ENCODE results near the gene FN3K.
A peak's percentile ranks its signal among the peaks of the same experiment; 100 is the strongest.

The FN3K gene

GRCh38 chr17:82734987-82735866 is at the start of gene FN3K:
Gene FN3K (plus strand): TSS chr17:82735615. CDS start chr17:82735637, 22 bp downstream.
- DNase-seq: peak; percentile 64 to 78

- DNase-seq: no peak
Observed at GRCh38 chr17:82686366-82687324, 48.8 kb upstream of the FN3K start.

- no peak for DNase-seq
Observed at GRCh38 chr17:82687375-82687861, 48.0 kb upstream of the FN3K start.

- no peak for DNase-seq
Observed at GRCh38 chr17:82687871-82688270, 47.5 kb upstream of the FN3K start.

DNA sequence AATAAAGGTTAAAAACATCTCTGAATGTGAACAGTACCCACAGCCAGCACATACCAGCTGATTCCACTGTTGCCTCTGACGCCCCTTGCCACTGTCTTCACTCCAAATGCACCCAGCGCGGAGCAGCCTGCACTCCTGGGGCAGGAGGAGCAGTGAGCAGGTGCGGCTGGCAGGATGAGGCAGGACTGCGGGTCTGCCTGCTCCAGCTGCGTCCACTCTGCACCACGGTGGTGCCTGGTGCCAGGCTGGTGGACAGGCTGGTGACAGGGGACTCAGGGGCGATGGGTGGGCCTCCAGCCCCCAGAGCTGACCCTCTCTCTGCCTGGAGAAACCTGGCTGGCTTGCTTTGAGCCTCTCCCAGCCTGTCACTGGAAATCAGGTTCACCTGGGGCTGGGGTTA is 46.3 kb upstream of the FN3K start:
- no peak for DNase-seq

GRCh38 chr17:82690786-82691489 is 44.5 kb upstream of the FN3K start:
- no peak for DNase-seq

DNA sequence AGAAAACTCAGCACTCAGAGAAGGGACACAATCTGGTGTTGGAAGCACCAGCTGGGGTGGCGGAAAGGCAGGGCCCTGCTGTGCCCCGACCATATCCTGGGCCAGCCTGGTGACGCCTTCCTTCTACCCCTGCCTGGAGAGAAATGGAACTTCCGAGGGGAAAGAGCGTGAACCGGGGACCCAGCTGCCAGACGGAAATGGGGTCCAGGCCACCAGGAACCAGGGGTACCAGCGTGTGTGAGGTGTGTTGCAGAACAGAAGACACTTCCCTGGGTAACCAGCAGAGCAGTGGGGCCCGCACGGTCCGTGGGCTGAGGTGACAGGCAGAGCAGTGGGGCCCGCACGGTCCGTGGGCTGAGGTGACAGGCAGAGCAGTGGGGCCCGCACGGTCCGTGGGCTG is 43.7 kb upstream of the FN3K start:
- DNase-seq: no peak

DNA sequence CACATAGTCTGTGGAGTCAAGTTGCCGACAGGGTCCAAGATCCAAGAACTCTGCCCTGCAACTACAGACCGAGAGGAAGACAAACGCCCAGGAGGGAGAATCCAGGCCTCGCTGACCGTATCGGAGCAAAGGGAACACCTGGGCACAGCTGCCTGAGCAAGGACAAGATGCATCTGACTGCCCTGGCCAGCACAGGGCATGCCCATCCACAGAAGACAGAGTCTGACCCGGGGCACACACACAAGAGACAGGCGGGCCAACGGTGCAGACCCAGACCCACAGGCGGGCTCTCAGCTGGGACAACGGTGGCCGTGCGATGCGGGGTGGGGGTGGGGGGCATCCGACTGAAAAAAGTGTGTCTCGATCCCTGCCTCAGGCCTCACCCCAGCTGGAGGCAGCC is 43.1 kb upstream of the FN3K start:
- no peak for DNase-seq

DNA sequence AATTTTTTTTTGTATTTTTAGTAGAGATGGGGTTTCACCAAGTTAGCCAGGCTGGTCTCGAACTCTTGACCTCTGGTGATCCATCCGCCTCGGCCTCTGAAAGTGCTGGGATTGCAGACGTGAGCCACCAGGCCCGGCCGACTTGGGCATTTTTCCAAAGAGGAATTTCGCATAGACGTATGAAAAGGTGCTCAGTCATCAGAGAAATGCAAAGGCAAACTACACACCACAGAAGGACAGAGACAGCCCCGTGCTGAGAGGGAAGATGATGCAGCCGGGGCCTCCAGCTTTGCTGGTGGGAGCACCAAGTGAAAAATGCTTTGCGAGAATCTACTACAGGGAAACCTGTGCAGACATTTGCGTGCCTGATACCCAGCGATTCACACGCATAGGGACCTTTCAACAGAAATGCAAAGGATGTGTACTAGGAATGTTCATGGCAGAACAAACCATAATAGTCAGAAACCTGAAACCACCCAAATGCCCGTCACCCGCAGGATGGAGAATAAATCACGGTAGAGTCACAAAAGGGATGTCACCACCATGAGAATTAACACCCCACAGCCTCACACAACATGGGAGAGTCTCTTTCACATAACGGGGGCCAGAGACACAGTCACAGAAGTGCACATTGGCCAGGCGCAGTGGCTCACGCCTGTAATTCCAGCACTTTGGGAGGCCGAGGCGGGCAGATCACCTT is 42.1 kb upstream of the FN3K start:
- DNase-seq: no peak

DNA sequence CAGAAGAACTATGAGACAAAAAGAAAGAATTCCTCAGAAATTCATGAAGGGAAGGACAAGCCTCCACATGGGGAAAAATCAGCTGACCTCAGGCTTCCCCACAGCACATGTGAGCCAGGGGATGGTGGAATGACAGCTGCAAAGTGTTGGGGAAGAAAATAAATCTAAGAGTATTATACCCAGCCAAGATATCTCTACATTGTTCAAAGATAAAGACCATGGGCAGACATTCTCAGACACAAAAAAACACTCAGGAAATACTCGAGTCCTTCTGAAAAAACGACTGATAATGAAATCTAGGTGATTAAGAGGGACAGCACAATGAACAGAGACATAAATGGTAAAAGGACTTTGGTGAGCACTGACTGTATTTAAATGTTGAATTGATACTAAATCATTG is 40.8 kb upstream of the FN3K start:
- DNase-seq: no peak

DNA sequence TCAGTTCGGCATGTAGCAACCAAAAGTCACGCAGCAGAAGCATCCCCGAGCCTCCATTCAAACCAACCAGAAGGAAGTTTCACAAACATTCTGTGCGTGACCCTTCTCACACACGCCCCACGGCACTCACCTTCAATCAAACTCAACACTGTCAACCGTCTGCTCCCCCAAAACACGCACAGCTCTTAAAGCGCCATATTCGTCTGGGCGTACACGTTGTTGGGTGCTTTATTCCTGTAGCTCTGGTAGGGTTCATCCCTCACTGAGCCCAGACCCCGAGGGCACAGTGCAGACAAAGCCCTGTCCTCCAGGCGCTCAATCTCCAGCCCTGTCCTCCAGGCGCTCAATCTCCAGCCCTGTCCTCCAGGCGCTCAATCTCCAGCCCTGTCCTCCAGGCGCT is 39.2 kb upstream of the FN3K start:
- DNase-seq: no peak

GRCh38 chr17:82696916-82697807 is 38.3 kb upstream of the FN3K start:
- no peak for DNase-seq

DNA sequence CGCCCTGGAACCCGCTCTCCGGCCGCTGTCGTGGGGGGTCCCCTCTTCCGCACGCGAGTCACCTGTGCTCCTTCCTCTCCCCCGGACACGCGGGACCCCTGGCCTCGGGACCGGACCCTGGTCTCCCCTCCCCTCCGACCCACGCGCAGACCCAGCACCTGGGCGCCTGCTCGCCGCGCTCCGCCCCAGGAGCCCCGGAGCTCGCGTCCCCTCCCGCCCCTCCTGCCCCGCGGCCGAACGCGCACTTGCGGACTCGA is 37.7 kb upstream of the FN3K start:
- no peak for DNase-seq

GRCh38 chr17:82698065-82698973 is 37.1 kb upstream of the FN3K start, which contains the start of gene RAB40B:
Gene RAB40B (minus strand): TSS chr17:82698698. CDS start chr17:82698596, 102 bp downstream.
- DNase-seq: peak; percentile 95 to 99

DNA sequence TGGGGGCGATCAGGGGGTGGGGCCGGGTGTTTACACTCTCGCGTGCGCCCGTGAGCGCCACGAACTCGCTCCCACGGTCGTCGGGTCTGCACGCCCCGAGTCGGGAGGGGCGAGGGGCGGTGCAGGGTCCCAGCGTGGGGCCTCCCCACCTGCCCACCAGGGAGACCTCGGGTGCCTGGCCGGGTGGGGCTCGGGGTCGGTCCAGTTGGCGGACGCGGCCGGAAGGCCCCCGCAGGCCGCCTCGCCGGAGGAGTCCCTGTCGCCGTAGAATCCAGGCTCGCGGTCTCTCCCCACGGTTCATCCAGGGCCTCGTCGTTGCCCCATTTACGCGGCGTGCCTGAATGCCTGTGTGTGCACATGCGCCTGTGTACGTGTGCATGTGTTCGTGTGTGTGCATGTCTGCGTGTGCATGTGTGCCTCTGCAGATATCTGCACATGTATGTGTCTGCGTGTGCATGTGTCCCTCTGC is 36.4 kb upstream of the FN3K start:
- DNase-seq: no peak

DNA sequence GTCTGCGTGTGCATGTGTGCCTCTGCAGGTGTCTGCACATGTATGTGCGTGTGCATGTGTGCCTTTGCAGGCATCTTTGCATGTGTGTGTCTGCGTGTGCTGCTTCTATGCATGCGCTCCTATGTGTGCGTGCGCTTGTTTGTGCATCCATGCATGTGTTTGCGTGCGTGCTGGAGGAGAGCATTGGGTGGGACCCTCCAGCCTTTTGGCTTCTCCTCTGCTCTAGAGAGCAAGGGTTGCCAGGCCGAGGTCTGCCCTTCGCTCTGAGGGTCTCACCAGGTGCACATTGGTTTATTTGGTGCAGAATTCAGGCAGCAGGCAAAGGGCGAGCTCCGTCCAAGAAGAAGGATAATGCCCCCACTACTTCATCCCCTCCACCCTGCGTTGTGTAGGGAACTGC is 35.9 kb upstream of the FN3K start:
- DNase-seq: no peak

GRCh38 chr17:82702231-82702927 is 33.0 kb upstream of the FN3K start:
- no peak for DNase-seq

GRCh38 chr17:82703036-82703745 is 32.2 kb upstream of the FN3K start:
- DNase-seq: no peak

Data from NCI-H446 (cell line).